Measurements from ENCODE around the gene CD247. TPM values are rescaled to one million over a fixed set of nuclear protein-coding genes. Genes with fewer than 3 reads are reported as not detected.

Gene CD247
- total and polyA plus RNA-seq, 9 of the 15 experiments (the other 6 are each of a cell fraction or from before 2014, with no cell fraction given), result 0.08 to 0.42 (median 0.28) TPM; not detected in 5

DNA sequence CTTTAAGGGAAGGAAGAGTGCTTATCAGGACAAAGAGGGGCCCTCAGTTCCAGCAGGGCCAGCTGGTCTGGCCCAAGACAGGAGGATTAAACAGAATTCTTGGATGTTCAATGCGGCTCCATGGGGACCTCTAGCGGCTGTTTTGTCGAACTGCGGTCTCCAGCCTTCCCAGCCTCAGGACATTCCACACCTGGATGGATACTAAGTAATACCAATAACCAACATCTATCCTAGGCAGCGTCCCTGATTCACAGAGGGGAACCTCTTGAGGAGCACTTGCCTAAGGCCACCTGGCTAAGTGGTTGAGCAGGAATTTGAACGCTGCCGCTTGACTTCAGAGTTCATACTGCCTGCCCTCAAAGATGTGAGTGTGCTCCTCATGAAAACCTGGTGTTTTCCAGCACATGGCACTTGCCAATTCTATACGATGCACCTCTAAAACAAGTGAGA lies 15.5 kb upstream of the CD247 start (continued):
- TF ChIP-seq, protein P1, sequence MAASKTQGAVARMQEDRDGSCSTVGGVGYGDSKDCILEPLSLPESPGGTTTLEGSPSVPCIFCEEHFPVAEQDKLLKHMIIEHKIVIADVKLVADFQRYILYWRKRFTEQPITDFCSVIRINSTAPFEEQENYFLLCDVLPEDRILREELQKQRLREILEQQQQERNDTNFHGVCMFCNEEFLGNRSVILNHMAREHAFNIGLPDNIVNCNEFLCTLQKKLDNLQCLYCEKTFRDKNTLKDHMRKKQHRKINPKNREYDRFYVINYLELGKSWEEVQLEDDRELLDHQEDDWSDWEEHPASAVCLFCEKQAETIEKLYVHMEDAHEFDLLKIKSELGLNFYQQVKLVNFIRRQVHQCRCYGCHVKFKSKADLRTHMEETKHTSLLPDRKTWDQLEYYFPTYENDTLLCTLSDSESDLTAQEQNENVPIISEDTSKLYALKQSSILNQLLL (CRISPR knock-in tag; IDR thresholded peaks at IDR 0.05; ENCODE audit: borderline replicate concordance), result no peak
- TF ChIP-seq RB1 (IDR thresholded peaks at IDR 0.05; ENCODE audit: low read depth), result 0 out of 2 replicates have a peak, but pooled peaks have one; percentile 28
- TF ChIP-seq RCOR1 (IDR thresholded peaks at IDR 0.05; ENCODE audit: borderline replicate concordance in 1 of 2, low read depth in 2 of 2, low read length in 2 of 2), result peak in 1 of 2 experiments; percentile 26; a peak in 1 of 4 replicates
- peak; percentile 5; the same call in 1 of the 2 replicates for TF ChIP-seq JUN (IDR thresholded peaks at IDR 0.05; ENCODE audit: borderline replicate concordance, low read depth, low read length)
- TF ChIP-seq JUN (CRISPR knock-in tag; IDR thresholded peaks at IDR 0.05; ENCODE audit: borderline replicate concordance), result no peak

DNA sequence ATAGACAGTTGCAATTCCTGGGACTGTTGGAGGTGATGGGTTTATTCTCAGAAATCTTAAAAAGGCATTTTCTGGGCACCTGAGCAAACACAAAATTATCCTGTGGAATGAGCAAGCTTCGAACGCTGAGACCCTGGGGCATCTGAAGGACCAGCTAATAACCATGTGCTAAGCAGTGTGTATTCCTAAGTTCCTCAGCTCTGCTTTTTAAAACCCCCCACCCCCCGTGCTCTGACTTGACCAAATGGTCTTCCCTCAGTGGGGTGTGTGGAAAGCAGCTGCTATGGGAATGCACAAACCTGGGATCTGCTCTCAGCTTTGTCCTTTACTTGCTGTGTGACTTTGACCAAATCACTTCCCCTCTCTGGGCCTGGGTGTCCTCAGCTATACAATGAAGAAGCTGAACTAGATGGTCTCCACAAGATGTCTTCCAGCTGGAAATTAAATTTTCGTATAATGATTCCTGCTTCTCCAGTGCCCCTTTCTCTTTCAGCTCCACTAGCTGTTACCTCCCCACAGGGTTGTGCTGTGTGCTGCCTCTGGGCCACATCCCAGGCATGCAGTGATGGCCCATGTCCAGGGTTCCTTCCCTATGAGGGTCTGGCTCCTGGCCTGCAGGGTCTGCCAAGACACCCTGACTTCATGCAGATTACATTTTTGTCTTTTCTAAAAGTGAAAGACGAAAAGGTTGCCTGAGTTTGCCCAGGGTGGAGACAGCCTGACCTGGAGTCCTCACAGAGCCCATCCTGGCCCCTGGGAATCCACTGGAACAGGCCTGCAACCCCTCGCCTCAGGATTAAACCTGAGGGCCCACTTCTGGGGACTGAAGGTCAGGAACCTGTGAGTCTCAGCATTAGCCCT lies 14.9 kb upstream of the CD247 start:
- in situ Hi-C loops (cut with MboI), result loop anchor here (5.0 kb wide), 1 partner anchor 86 kb away; no protein-coding TSS in a partner anchor
- CTCF ChIA-PET (ENCODE audit: low intra/inter-chr PET ratio), result interaction anchor here (0.7 to 1.9 kb wide), 5 partner anchors 23 to 467 kb away, joined by 3 to 8 read pairs (median 3); no protein-coding TSS in a partner anchor
- TF ChIP-seq, protein P2, sequence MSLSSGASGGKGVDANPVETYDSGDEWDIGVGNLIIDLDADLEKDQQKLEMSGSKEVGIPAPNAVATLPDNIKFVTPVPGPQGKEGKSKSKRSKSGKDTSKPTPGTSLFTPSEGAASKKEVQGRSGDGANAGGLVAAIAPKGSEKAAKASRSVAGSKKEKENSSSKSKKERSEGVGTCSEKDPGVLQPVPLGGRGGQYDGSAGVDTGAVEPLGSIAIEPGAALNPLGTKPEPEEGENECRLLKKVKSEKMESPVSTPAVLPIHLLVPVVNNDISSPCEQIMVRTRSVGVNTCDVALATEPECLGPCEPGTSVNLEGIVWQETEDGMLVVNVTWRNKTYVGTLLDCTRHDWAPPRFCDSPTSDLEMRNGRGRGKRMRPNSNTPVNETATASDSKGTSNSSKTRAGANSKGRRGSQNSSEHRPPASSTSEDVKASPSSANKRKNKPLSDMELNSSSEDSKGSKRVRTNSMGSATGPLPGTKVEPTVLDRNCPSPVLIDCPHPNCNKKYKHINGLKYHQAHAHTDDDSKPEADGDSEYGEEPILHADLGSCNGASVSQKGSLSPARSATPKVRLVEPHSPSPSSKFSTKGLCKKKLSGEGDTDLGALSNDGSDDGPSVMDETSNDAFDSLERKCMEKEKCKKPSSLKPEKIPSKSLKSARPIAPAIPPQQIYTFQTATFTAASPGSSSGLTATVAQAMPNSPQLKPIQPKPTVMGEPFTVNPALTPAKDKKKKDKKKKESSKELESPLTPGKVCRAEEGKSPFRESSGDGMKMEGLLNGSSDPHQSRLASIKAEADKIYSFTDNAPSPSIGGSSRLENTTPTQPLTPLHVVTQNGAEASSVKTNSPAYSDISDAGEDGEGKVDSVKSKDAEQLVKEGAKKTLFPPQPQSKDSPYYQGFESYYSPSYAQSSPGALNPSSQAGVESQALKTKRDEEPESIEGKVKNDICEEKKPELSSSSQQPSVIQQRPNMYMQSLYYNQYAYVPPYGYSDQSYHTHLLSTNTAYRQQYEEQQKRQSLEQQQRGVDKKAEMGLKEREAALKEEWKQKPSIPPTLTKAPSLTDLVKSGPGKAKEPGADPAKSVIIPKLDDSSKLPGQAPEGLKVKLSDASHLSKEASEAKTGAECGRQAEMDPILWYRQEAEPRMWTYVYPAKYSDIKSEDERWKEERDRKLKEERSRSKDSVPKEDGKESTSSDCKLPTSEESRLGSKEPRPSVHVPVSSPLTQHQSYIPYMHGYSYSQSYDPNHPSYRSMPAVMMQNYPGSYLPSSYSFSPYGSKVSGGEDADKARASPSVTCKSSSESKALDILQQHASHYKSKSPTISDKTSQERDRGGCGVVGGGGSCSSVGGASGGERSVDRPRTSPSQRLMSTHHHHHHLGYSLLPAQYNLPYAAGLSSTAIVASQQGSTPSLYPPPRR (CRISPR knock-in tag; IDR thresholded peaks at IDR 0.05; ENCODE audit: borderline replicate concordance), result no peak
- TF ChIP-seq SMAD4 (CRISPR knock-in tag; conservative IDR thresholded peaks at IDR 0.05), result 0 out of 2 replicates have a peak, but pooled peaks have one; percentile 29
- no peak for TF ChIP-seq HNRNPH1 (optimal IDR thresholded peaks at IDR 0.05; ENCODE audit: low read depth, low read length)
- no peak for TF ChIP-seq ZNF384 (IDR thresholded peaks at IDR 0.05; ENCODE audit: low read depth, low read length)
- no peak for TF ChIP-seq XRCC3 (IDR thresholded peaks at IDR 0.05)
- TF ChIP-seq ZFP36 (IDR thresholded peaks at IDR 0.05; ENCODE audit: low read depth, low read length, partially characterized antibody), result peak; percentile 83
- TF ChIP-seq CC2D1A (IDR thresholded peaks at IDR 0.05), result no peak

More for the DNA sequence above, 14.9 kb upstream of the CD247 start:
- H3K27me3 ChIP-seq (ENCODE audit: control insufficient read depth in 2 of 2, insufficient read depth in 2 of 2, low read length in 2 of 2), result peaks cover 0 to 8% of the 10 kb centered on the region in 2 experiments; a peak in 1 of 5 replicates
- WGBS (ENCODE audit: insufficient coverage, low coverage, missing lambda C conversion rate), result 49% methylated on average over 6 of the region's 6 CpGs
- peaks cover 3% of the 10 kb centered on the region; the same call in 1 of the 2 replicates for H4K20me1 ChIP-seq (replicated peaks; ENCODE audit: control insufficient read depth, insufficient read depth, low read length)
- no peak for FAIRE-seq
- no peak overlapping the region for H3K4me3 ChIP-seq
- 0 out of 4 replicates have a peak overlapping the region, but pooled peaks of 1 of the 2 experiments have one; percentile 5 for H3K9ac ChIP-seq (ENCODE audit: insufficient read depth in 1 of 2, low read depth in 2 of 2, low read length in 2 of 2)
- no TSS peak for BruUV-seq (replicated peaks)
- no peaks in the 10 kb centered on the region for H3K9me1 ChIP-seq (ENCODE audit: control insufficient read depth, insufficient read depth, low read length)
- ATAC-seq, result peak; percentile 67
- intact Hi-C loops (cut with micrococcal nuclease), result loop anchor here (1.0 to 5.0 kb wide), 6 partner anchors 71 to 466 kb away; partner anchors contain the start of gene POU2F1
- no peak overlapping the region for H3K4me2 ChIP-seq (ENCODE audit: insufficient read depth, low read length)
- H3K9me3 ChIP-seq (replicated peaks; ENCODE audit: control insufficient read depth, insufficient read depth, low read depth, low read length), result no peaks in the 10 kb centered on the region
- H3K4me1 ChIP-seq (replicated peaks in 1 of 2; ENCODE audit: control insufficient read depth in 2 of 2, insufficient read depth in 2 of 2, low read length in 2 of 2), result peaks cover 0 to 3% of the 10 kb centered on the region in 2 experiments; a peak in 3 of 5 replicates
- peak in 1 of 4 experiments; percentile 7 for DNase-seq (ENCODE audit: extremely low read depth in 1 of 4, low spot score in 3 of 4)
- H3K79me2 ChIP-seq (ENCODE audit: control insufficient read depth, insufficient read depth, low read length), result no peaks in the 10 kb centered on the region
- POLR2A ChIA-PET, result interaction anchor here (0.6 to 2.4 kb wide), 11 partner anchors 8 to 574 kb away, joined by 3 to 7 read pairs (median 3); partner anchors contain the start of genes CD247 and CREG1
- no peak overlapping the region for H3K27ac ChIP-seq (ENCODE audit: extremely low read depth, low read depth, low read length)
- 0 out of 2 replicates have a peak overlapping the region, but pooled peaks have one; percentile 10 for H2AFZ ChIP-seq (ENCODE audit: low read depth, low read length)
- H3K36me3 ChIP-seq (ENCODE audit: control insufficient read depth, insufficient read depth, low read length), result no peaks in the 10 kb centered on the region
